ENCODE data around the gene LIPF.
"Not testable (repeated sequence)": the region's sequence is repeated elsewhere in the genome, so short reads cannot be mapped to it uniquely, and the experiment has no call there.

The LIPF gene, protein sequence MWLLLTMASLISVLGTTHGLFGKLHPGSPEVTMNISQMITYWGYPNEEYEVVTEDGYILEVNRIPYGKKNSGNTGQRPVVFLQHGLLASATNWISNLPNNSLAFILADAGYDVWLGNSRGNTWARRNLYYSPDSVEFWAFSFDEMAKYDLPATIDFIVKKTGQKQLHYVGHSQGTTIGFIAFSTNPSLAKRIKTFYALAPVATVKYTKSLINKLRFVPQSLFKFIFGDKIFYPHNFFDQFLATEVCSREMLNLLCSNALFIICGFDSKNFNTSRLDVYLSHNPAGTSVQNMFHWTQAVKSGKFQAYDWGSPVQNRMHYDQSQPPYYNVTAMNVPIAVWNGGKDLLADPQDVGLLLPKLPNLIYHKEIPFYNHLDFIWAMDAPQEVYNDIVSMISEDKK

DNA sequence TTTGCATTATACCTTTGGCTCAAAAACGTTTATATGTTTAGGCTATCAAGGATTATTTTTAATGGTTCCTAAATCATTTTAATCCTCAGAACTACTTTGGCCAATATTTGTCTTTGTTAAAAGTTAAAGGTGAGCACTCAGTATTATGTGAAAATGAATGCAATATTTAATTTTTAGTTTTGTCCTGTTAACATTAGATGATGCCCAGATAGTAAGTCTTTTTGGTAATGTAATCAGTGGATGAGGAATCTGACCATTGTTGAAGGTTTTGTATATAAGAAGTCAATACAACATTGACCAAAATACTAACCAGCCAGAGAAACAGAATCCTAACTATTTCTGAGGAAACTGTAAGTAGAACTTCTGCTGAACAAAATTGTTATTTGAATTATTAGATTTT, at the start of gene LIPF:
LIPF (plus strand) TSS at position 301 of the 400 bp plus-strand sequence. CDS start 2,856 bp downstream, outside the sequence.
- DNase-seq (ENCODE audit: low read depth in 2 of 2), result no peak

DNA sequence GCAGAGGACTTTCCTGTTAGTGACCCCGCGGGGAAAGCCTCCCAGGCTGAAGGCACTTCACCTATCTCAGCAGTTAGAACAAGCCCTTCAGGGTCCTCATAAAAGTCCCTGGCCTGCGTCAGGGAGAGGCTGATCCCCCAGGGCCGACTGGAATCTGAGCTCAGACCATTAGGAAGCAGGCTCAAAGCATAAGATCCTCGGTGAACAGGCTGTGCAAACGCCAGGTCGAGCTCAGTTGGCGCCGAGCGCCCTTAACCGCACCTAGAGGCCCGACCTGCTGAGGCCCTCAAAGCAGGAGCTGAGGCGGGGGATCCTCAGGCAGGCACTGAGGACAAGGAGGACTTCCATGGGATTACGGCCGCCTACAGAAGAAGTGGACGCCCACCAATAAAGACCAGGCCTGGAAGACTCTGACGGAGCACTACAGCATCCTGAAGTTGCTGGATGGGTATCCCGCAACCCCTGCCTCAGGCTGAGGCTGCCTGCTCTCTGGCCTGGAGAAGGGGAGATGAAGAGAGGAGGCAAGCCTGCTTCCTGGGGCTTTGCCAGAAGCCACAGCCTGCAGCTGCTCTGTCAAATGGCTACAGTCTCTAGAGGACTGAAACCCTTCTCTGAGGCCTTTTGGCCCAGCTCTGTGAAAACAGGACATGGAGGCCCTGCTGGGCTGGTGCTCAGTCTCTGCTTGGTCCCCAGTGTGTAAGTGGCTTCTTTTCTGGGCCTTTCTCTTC, 47.8 kb upstream of the LIPF start:
- no peak for DNase-seq (ENCODE audit: low read depth in 2 of 2)

DNA sequence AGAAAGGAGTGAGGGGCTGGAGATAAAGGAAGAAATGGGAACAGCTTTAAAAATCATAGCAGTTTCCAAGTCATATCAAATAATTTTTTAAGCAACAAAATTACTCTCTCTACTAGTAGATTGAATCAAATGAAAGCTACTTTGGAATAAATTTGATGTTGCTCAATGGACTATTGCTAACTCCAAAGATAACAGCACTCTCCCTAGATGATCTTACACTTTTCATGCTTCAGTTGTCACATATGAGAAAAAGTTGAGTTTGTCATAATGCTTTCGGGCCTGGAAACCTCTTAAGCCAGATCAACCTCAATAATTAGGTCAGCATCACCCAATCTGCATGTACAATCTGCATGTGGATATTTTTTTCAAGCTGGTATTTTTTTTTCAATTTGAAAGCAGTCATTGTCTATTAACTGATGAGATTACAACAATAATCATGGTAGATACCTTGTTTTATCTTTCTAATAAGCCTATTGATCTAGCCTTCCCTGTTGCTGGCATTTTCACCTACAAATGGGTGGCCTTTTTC, 46.4 kb upstream of the LIPF start:
- DNase-seq (ENCODE audit: low read depth in 2 of 2), result no peak

DNA sequence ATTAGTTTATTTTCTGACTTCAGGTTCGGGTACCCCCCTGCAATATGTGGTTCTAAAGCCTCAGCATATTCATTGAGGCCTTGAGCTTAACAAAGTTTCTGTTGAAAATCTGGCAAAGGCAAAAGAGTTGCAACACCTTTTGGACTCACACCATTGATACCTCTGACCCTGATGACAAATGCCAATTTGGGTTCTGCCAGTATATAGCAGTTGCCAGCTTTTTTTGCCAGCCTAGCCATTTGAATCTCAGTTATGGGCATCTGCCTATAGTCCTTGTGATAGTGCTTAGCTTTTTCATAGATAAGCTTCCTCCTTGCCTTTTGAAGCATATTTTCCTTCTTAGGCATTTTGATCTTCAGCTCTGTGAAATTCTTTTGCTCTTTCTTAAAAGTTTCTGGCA, 45.7 kb upstream of the LIPF start:
- DNase-seq (ENCODE audit: low read depth in 2 of 2), result no peak

DNA sequence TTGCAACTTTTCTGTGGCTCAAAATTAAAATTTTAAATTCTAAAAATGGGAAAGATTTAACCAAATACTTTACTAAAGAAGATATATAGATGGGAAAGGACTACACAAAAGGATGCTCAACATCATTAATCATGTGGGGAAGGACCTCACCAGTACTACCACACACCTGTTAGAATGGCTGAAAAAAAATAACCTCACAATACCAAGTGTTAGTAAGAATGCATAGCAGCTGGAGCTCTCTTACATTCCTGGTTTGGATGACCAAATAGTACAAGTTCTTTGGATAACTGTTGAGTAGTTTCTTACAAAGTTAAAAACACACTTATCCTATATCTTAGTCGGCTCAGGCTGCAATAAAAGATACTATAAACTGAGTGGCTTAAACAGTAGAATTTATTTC, 43.8 kb upstream of the LIPF start:
- DNase-seq (ENCODE audit: low read depth in 2 of 2), result no peak

DNA sequence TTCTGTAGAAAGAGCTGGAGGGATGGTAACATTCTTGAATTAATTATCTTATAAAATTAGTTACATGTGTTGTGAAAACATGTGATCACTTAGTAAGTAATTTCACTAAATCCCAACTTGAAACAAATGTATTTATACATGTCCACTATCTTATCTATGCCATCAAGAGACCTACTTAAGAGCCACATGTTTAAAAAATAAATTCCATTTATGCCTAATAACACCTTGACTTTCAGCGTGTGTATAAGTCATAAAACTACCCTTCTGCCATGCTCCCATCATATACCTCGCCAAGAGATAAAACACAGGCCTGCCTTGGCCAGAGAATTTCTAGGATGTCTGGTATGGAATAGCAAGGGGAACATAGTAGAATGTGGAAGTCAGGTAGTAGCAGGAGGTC, 40.4 kb upstream of the LIPF start:
- DNase-seq (ENCODE audit: low read depth in 2 of 2), result no peak

DNA sequence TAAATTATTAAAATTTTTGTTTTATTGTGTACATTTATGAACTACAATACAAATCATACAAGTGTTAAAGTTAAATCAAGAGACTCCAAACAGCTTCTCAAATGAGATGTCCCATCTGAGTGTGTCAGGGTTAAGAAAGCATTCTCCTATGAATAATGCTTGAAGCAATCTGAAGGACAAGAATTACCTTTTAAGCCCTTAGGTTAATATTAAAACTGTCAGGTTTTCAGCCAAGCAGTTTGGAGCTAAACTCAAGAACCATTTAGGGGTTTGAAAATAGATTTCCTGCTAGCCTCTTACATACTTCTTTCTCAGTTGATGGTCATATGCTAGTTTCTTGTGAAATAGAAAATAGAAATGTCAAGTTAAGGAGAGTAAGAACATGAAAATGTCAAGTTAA, 39.4 kb upstream of the LIPF start:
- no peak for DNase-seq (ENCODE audit: low read depth in 2 of 2)

DNA sequence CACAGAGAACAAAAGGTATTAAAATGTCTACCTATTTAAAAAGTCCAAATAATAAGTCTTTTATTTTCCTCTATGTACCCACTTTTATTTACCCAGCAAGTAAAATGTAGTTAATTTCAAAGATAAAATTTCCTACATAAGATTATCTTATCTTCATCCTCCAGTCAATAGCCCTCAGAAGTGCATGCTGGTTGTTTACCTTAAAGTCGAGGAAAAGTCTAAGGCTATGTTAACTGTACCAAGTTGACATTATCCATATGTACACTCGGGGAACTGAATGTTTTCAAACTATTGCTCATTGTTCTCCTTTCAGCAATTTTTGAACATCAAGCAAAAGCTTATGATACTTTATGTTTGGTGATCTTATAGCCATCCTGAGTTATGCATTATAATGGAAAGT, 24.1 kb upstream of the LIPF start:
- DNase-seq (ENCODE audit: low read depth in 2 of 2), result no peak

DNA sequence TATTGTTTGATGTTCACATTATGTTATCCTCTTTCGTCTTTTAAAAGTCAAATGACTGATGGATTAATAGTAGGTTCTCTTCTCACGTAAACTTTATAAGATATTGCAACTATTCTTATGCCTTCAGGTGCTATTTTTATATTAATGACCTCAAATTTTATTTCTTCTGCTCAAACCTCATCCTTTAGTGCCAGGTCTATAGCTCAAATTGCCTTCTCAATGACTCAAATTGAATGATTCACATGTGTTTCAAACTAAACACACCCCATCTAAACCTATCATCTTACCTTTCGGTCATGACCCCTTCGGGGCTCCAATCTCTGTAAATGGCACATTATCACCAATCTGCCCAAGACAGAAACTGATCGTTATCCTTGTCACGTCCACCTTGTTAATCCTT, 22.0 kb upstream of the LIPF start:
- no peak for DNase-seq (ENCODE audit: low read depth in 2 of 2)

DNA sequence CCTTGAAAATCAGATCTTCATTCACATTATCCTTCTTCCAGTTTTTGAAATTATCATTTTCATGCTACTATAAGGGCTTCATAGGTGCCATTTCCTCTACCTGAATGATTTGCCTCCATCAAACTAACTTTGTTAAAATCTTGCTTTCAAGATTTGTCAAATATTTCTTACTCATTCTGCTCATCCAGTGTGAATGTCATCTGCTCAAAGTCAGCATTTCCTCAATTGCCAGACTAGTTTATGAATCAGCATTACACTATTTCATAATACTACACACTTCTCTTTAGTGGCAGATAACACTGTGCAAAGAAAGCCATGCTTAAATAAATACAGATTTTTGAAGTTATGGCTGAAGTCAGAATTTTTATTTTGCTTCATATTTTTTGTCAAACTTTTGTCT, 21.3 kb upstream of the LIPF start:
- no peak for DNase-seq (ENCODE audit: low read depth in 2 of 2)

DNA sequence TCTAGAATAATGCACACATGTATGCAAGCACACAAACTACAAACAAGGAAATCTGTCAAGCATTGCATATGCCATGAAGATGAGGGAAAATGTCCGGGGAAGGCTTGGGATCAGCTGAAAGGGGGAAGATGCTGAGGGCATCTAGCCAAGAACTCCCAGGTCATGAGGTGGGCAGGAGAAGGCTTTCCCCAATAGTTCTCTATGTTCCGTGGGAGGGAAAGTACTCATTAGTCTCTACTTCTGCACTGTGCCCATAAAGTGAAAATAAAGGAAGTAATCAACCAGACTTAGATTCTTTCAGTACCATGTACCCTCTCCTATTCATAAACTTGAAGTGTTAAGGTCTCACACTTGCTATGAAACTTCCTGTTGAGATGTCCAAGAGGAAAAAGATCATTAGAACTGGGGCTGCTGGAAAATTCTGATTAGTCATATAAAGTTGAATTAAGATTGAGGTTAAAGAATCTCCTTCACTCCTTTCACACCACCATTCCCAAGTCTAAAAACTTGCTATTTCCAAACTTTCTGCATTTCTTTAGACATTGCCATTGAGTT, 17.1 kb upstream of the LIPF start:
- no peak for DNase-seq (ENCODE audit: low read depth in 2 of 2)

DNA sequence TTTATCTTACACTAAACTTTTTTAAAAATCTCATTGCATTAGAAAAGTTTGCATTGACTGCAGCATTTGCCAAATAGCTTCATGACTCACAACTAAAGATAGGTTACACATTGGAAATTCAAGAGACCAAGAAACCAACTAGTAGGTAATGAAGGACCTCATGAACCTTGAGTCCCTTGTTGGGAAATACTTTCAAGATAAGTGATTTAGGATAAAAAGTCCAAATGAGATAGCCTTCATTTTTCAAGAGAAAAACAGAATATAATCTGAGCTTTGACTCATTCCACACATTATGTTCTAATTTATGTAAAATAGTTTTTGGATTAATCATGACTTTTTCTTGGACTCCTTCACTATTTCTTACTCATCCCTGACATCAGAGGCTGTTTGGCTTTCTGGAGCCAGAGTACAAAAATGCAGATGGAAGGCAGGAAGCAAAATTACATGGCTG, 13.1 kb upstream of the LIPF start:
- DNase-seq (ENCODE audit: low read depth in 2 of 2), result no peak

DNA sequence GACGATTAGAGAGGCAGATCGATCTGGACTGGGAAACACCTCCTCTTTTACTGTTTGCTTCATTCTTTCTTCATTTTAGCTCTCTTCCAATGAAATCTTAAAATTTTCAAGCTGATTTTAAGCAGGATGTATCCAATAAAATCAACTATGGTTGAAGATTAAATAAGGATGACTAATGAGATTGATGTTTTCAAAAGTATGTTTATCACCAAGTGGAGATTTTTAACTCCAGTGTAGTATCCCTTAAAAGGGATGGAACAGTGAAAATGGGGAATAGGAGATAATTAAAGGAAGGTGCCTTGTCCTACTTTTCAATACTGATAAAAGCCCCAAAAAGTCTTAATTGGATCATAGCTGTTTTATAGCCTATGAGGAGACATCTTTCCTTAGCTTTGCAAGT, 11.6 kb upstream of the LIPF start:
- no peak for DNase-seq (ENCODE audit: low read depth in 2 of 2)

DNA sequence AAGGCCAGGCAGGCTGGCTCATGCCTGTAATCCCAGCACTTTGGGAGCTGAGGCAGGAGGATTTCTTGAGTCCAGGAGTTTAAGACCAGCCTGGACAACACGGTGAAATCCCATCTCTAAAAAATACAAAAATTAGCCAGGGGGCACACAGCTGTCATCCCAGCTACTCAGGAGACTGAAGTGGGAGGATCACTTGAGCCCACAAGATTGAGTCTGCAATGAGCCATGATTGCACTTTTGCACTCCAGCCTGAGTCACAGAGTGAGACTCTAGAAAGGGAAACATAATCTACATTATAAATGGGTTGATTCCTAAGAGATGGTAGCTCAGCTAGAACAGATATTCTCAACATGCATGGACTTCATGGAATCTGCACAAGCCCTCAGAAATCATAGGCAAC, 6.3 kb upstream of the LIPF start:
- DNase-seq (ENCODE audit: low read depth in 2 of 2), result no peak

DNA sequence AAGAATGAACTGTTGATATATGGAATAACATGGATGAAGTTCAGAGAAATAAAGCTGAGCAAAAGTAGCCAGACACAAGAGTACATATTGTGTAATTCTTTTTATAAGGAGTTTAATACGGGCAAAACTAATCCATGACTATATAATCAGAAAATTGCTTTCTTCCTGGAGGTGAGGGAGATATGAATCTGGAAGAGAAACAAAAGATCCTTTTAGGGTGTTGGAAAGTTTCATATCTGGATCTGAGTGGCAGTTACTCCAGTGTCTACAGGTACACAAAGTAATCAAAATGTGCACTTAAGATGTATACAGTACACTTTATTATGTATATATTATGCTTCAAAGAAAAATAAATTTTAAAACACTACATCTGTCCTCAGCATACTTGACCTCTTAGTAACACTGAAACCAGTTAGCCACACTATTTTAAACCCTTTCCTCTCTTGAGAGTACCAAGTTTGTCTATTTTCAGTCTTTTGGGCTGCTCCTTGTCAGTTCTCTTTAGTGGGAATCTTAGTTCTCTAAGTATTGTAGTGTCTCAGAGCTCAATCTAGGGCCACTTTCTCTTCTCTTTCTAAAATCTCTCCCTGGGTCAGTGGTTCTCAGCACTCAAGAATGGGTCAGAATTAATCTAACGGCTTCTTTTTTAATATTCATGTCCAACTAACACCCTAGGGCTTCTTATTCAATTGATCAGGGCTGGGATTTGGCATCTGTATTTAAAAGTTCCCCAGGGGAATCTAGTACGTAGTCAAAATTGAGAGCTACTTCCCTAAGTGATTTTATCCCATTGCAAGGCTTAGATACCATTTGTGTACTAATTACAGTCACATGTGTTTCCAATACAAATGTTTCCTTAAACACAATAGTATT, 4.3 kb upstream of the LIPF start:
- DNase-seq (ENCODE audit: low read depth in 2 of 2), result no peak

DNA sequence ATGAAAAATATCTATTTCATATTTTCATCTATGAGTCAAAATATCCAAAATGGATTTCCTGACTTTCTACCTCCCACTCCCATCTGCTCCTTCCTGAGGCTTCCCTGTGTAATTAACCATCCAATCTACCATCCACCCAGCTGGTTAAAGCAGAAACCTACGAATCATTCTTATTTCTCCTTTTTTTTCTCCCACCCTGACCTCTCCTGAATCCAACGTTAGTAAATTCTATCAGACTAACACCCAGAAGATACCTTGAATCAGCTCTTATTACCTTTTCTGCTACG, 3.7 kb upstream of the LIPF start:
- DNase-seq (ENCODE audit: low read depth in 2 of 2), result no peak

DNA sequence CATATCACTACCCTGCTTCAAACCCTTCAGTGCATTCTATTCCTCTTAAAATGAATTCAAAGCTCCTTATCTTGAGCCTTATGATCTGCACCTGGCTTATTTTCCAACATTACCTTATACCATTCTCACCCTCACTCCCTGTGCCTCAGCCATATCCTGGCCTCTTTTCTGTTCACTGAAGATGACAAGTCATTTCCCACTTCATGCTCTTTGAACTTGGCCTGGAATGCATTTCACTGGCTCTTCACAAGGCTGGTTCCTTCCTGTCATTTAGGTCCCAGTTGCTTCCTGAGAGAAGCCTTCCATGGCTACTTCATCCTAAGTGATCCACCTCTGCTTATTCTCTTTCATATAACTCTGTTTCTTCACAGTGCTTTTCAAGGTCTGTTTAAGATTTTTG, 3.2 kb upstream of the LIPF start:
- no peak for DNase-seq (ENCODE audit: low read depth in 2 of 2)

DNA sequence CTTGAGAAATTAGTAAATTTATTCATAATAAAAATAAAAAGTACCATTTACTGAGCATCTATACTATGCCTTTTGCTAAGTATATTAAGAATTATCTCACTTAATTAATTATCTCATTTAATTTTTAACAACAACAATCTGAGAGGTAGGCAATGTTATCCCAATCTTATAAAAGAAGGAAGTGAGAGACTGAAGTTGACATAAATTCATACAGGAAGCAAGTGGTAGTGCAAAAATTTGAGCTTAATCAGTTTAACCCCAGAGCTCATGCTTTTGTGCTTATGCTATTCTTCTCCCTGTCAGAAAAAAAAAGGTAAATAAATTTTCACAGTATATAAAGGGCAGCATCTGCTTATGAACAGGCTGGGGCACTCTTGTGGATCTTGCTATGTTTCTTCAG, 2.7 kb upstream of the LIPF start:
- DNase-seq (ENCODE audit: low read depth in 2 of 2), result no peak

DNA sequence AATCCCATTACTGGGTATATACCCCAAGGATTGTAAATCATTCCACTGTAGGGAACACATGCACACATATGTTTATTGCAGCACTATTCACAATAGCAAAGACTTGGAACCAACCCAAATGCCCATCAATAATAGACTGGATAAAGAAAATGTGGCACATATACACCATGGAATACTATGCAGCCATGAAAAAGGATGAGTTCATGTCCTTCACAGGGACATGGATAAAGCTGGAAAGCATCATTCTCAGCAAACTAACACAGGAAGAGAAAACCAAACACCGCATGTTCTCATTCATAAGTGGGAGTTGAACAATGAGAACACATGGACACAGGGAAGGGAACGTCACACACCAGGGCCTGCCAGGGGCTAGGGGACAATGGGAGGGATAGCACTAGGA, 1.1 kb upstream of the LIPF start:
- not testable (repeated sequence) for DNase-seq (ENCODE audit: low read depth in 2 of 2)

DNA sequence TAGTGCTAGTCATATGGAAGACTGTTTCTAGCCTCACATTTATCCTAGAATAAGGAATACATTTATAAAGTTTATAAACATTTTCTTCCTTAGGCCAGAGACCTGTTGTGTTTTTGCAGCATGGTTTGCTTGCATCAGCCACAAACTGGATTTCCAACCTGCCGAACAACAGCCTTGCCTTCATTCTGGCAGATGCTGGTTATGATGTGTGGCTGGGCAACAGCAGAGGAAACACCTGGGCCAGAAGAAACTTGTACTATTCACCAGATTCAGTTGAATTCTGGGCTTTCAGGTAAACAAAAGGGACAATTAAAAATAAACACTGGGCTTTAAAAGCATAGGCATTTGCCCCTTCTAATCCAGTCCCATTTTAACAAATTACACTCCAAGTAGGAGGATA, 4.2 kb downstream of the LIPF start:
- no peak for DNase-seq (ENCODE audit: low read depth in 2 of 2)

DNA sequence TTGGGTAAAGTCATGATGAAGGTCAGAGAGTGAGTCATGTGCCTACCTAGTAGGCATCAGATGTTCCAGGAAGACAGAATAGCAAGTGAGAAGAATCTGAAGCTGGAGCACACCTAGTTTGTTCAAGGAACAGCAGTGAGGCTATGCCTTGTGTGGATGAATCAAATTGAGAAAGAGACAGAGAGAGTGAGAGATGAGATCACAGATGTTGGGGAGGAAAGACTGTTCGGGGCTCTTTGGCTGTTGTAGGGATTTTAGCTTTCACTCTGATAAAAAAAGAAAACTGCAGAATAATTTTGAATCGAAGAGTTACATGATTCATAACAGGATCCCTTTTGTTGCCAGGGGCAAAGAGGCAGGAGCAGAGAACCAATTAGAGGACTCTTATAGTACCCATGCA, 6.3 kb downstream of the LIPF start:
- DNase-seq (ENCODE audit: low read depth in 2 of 2), result no peak

DNA sequence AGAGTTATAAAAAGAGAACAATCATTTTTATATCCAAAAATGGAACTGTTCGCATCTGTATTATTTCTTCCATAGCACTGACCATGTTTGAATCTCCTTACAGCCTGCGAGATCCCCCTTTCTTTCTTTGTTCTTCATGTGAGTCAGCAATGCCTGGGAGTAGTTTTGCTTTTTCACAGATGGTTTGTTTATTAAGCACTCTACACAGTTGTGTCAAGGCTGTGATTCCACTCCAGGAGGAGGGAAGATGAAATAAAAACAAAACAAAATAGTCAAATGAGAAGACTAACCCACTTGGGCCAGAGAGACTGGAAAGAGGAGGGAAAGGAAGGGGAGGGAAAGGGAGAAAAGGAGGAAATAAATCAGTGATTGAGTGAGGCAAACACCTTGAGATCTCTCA, 7.8 kb downstream of the LIPF start:
- DNase-seq (ENCODE audit: low read depth in 2 of 2), result no peak
